ENCODE data around the gene BRIP1.

BRIP1 gene

DNA sequence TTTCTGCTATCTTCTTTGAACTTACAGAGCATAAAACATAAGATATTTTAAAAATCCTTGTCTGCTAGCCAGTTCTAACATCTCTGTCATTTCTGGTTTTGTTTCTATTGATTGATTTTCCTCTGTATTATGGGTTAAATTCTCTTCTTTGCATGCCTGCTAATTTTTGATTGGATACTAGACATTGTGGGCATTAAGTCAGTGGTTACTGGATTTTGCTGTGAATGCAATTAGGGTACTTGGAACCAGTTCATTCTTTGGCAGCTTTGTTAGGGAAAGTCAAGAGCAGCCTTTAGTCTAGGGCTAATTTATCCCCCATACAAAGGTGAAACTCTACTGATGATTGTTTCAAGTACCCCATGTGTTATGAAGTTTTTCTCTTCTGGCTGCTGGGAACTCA lies 145.3 kb downstream of the BRIP1 start:
- no peak for DNase-seq (ENCODE audit: low read depth)
- no peak overlapping the region for H3K4me3 ChIP-seq (ENCODE audit: low read length)
- TF ChIP-seq, protein P1, sequence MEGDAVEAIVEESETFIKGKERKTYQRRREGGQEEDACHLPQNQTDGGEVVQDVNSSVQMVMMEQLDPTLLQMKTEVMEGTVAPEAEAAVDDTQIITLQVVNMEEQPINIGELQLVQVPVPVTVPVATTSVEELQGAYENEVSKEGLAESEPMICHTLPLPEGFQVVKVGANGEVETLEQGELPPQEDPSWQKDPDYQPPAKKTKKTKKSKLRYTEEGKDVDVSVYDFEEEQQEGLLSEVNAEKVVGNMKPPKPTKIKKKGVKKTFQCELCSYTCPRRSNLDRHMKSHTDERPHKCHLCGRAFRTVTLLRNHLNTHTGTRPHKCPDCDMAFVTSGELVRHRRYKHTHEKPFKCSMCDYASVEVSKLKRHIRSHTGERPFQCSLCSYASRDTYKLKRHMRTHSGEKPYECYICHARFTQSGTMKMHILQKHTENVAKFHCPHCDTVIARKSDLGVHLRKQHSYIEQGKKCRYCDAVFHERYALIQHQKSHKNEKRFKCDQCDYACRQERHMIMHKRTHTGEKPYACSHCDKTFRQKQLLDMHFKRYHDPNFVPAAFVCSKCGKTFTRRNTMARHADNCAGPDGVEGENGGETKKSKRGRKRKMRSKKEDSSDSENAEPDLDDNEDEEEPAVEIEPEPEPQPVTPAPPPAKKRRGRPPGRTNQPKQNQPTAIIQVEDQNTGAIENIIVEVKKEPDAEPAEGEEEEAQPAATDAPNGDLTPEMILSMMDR (IDR thresholded peaks at IDR 0.05; ENCODE audit: insufficient read depth, low read depth, low read length, missing control alignments), result no peak

DNA sequence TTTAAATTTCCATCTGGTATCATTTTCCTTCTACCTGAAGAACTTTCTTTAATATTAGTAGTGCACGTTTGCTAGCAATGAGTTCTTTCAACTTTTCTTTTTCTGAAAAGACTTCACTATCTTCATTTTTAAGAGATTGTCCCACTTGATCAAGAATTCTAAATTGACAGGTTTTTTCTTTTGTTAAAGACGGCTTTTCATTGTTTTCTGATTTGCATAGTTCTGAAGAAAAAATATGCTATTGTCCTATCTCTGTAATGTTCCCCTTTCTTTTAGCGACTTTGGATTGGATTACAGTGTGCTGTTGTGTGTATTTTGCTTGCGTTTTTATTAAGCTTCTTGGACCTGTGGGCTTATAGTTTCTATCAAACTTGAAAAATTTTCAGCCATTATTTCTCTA lies 146.0 kb downstream of the BRIP1 start:
- no peak overlapping the region for H3K4me3 ChIP-seq (ENCODE audit: low read length)
- TF ChIP-seq, protein P1 (IDR thresholded peaks at IDR 0.05; ENCODE audit: insufficient read depth, low read depth, low read length, missing control alignments), result no peak
- no peak for DNase-seq (ENCODE audit: low read depth)

DNA sequence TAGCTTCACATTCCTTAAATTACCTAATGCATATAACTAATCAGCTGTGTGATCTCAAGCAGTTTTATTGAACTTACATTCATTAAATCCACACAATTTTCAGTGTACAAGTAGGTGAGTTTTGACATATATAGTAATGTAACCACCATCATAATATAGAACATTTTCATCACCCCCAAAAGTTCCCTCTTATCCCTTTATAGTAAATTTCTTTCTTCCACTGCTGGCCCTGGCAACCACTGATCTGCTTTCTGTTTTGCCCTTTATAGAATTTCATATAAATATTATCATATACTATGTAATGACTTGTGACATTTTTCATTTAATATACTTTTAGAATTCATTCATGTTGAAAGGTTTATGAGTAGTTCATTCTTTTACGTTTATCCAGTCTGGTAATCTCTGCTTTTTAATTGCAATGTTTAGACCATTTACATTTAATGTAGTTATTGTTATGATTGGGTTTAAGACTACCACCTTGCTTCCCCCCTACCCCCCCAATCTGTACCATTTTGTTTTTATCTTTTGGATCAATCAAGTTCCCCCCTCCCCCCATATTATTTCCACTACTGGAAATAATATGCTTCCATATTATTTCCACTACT lies 147.0 kb downstream of the BRIP1 start:
- DNase-seq (ENCODE audit: low read depth), result no peak
- TF ChIP-seq, protein P1 (IDR thresholded peaks at IDR 0.05; ENCODE audit: insufficient read depth, low read depth, low read length, missing control alignments), result no peak
- H3K4me3 ChIP-seq (ENCODE audit: low read length), result no peak overlapping the region

DNA sequence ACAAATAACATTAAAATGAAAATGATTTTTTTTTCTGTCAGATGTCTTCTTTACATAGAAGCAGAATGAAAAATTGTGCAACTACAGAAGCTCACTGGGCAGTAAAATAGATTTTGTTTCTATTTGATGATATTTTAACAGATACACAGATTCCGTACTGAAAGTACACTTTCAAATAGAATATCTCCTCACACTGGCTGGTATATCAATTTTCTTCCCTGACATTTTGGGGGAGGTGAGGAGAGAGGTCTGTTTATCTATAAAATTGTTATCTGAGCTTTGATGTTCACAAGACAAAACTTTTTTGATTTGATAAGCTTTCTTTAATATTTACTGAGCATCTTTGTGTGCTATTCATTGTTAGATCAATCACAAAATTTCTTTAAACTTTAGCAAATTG lies 148.0 kb downstream of the BRIP1 start:
- H3K4me3 ChIP-seq (ENCODE audit: low read length), result no peak overlapping the region
- TF ChIP-seq, protein P1 (IDR thresholded peaks at IDR 0.05; ENCODE audit: insufficient read depth, low read depth, low read length, missing control alignments), result no peak
- DNase-seq (ENCODE audit: low read depth), result no peak

DNA sequence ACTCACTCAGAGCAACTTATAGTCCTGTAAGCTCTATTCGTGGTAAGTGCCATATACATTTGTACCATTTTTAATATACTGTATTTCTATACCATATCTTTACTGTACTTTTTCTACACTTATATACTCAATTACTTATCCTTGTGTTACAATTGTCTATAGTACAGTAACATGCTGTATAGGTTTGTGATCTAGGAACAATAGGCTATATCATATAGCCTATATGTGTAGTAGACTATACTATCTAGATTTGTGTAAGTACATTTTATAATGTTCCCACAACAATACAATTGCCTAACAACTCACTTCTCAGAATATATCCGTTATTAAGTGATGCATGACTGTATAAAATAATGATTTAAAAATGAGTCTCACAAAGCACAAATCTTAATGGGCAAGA lies 149.0 kb downstream of the BRIP1 start:
- no peak overlapping the region for H3K4me3 ChIP-seq (ENCODE audit: low read length)
- DNase-seq (ENCODE audit: low read depth), result no peak
- TF ChIP-seq, protein P1 (IDR thresholded peaks at IDR 0.05; ENCODE audit: insufficient read depth, low read depth, low read length, missing control alignments), result no peak

DNA sequence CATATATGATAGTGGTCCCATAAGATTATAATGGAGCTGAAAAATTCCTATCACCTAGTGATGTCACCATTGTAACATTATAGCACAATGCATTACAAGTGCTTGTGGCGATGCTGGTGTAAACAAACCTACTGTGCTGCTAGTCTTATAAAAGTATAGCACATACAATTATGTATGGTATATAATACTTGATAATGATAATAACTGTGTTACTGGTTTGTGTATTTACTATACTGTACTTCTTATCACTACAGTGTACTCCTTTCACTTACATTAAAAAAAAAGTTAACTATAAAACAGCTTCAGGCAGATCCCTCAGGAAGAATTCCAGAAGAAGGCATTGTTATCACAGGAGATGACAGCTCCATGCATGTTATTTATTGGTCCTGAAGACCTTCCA lies 150.3 kb downstream of the BRIP1 start:
- TF ChIP-seq, protein P1 (IDR thresholded peaks at IDR 0.05; ENCODE audit: insufficient read depth, low read depth, low read length, missing control alignments), result no peak
- no peak overlapping the region for H3K4me3 ChIP-seq (ENCODE audit: low read length)
- no peak for DNase-seq (ENCODE audit: low read depth)

DNA sequence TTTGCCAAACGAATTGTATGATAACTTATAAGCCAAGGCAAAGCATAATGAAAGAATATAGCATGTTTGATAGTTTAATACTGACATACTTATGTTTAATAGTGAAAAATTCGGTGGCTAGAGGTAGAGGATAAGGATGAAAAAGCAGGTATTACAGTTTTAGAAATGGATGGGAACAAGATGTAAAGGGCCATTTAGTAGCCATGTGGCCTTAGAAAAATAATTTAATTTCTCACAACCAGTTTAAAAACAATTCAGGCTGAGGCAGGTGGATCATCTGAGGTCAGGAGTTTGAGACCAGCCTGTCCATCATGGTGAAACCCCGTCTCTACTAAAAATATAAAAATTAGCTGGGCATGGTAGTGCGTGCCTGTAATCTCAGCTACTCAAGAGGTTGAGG lies 152.8 kb downstream of the BRIP1 start:
- TF ChIP-seq, protein P1 (IDR thresholded peaks at IDR 0.05; ENCODE audit: insufficient read depth, low read depth, low read length, missing control alignments), result no peak
- H3K4me3 ChIP-seq (ENCODE audit: low read length), result no peak overlapping the region
- no peak for DNase-seq (ENCODE audit: low read depth)

Data from epithelial cell of esophagus (primary cell).